IMR-90 (cell line): ENCODE data around the gene PIP4K2A. TPM values are rescaled to one million over a fixed set of nuclear protein-coding genes. Genes with fewer than 3 reads are reported as not detected.

Experiments used
- ATAC-seq: fragments of 200-7000 bp; cut with Tn5 transposase; 2 replicates; pipeline ENCODE4 v1.9.1; 2020; ENCODE audit warnings: low read depth, mild to moderate bottlenecking, moderate library complexity
- BruUV-seq: library from RNA; stranded (reverse); fragments of 400-500 nt; replicated peaks from 2 replicates; lab custom pipeline; 2021; lab: Mats Ljungman, UMichigan
- CTCF ChIA-PET: fragments of 300-600 bp; formaldehyde crosslinking; extraction: SDS; loops from one replicate; lab custom pipeline; 2021; ENCODE audit warnings: antibody characterized with exemption; lab: Yijun Ruan, JAX
- POLR2A ChIA-PET: fragments of 300-600 bp; sonication (Branson Sonifier 250); formaldehyde crosslinking; loops from one replicate; lab custom pipeline; 2022; ENCODE audit warnings: antibody characterized with exemption; ENCODE audit not compliant: unreplicated experiment; lab: Charles Lee
- DNase-seq: peaks from one replicate; pipeline ENCODE4 v3.0.0; 2013
- H2AFZ ChIP-seq: replicated peaks from 2 replicates; pipeline ENCODE3; 2013; ENCODE audit warnings: low read length, mild to moderate bottlenecking; ENCODE audit not compliant: poor library complexity
- H2AK5ac ChIP-seq: 2 replicates; pipeline ENCODE4 v1.6.1; 2013; ENCODE audit warnings: low read depth, low read length, inconsistent platforms
- H2AK9ac ChIP-seq: replicated peaks from 2 replicates; pipeline ENCODE3; 2013; ENCODE audit warnings: mild to moderate bottlenecking, low read depth, low read length, moderate library complexity; ENCODE audit not compliant: poor library complexity
- H2BK120ac ChIP-seq: 2 replicates; pipeline ENCODE4 v1.6.1; 2013; ENCODE audit warnings: low read depth, low read length, inconsistent platforms
- H2BK15ac ChIP-seq: 3 replicates; pipeline ENCODE4 v1.6.1; 2013; ENCODE audit warnings: low read depth, low read length, inconsistent platforms
- H2BK20ac ChIP-seq: 2 replicates; pipeline ENCODE4 v1.6.1; 2013; ENCODE audit warnings: low read depth, mild to moderate bottlenecking, inconsistent platforms, low read length, moderate library complexity
- H2BK5ac ChIP-seq: 2 replicates; pipeline ENCODE4 v1.6.1; 2013; ENCODE audit warnings: mild to moderate bottlenecking, low read depth, low read length, inconsistent platforms; ENCODE audit not compliant: poor library complexity, severe bottlenecking
- H3K14ac ChIP-seq: replicated peaks from 2 replicates; pipeline ENCODE4 v1.6.1; 2013; ENCODE audit warnings: low read depth, low read length, inconsistent platforms
- H3K18ac ChIP-seq: 2 replicates; pipeline ENCODE4 v1.6.1; 2013; ENCODE audit warnings: low read depth, low read length, control low read depth
- H3K23ac ChIP-seq: 2 replicates; pipeline ENCODE4 v1.6.1; 2013; ENCODE audit warnings: low read depth, low read length, inconsistent platforms
- H3K27ac ChIP-seq: 2 replicates; pipeline ENCODE4 v1.5.1; 2013; ENCODE audit warnings: mild to moderate bottlenecking, control low read depth, low read length; ENCODE audit not compliant: insufficient read depth
- H3K27me3 ChIP-seq: 2 replicates; pipeline ENCODE4 v1.6.1; 2013; ENCODE audit warnings: low read length; ENCODE audit not compliant: control insufficient read depth, insufficient read depth
- H3K36me3 ChIP-seq: 2 replicates; pipeline ENCODE4 v1.6.1; 2013; ENCODE audit warnings: low read length, mixed read lengths; ENCODE audit not compliant: control insufficient read depth, insufficient read depth
- H3K4ac ChIP-seq: 2 replicates; pipeline ENCODE4 v1.6.1; 2013; ENCODE audit warnings: low read depth, low read length, inconsistent platforms
- H3K4me1 ChIP-seq: 2 replicates; pipeline ENCODE4 v1.6.1; 2013; ENCODE audit warnings: low read length, mixed read lengths; ENCODE audit not compliant: control insufficient read depth, insufficient read depth
- H3K4me2 ChIP-seq: 2 replicates; pipeline ENCODE4 v1.6.1; 2013; ENCODE audit warnings: low read depth, mild to moderate bottlenecking, control low read depth, low read length, moderate library complexity
- H3K4me3 ChIP-seq: 2 replicates; pipeline ENCODE4 v1.5.1; 2013; ENCODE audit warnings: low read depth, mild to moderate bottlenecking, control low read depth, low read length, moderate library complexity; ENCODE audit not compliant: insufficient read depth
- H3K56ac ChIP-seq: 2 replicates; pipeline ENCODE4 v1.6.1; 2013; ENCODE audit warnings: low read length, inconsistent platforms; ENCODE audit not compliant: insufficient read depth; ENCODE audit errors: extremely low read depth
- H3K79me1 ChIP-seq, 2 experiments: 2 replicates each; pipeline ENCODE4 v1.6.1; 2013; ENCODE audit warnings: low read length in 2 of 2, inconsistent platforms in 1 of 2, low read depth in 1 of 2
- H3K9ac ChIP-seq: 2 replicates; pipeline ENCODE4 v1.6.1; 2013; ENCODE audit warnings: low read depth, low read length, control low read depth
- H3K9me1 ChIP-seq: 2 replicates; pipeline ENCODE4 v1.6.1; 2013; ENCODE audit warnings: low read length, inconsistent platforms; ENCODE audit not compliant: insufficient read depth
- H3K9me3 ChIP-seq: 2 replicates; pipeline ENCODE4 v1.6.1; 2013; ENCODE audit warnings: low read length; ENCODE audit not compliant: control insufficient read depth, insufficient read depth
- H4K20me1 ChIP-seq: 2 replicates; pipeline ENCODE4 v1.6.1; 2013; ENCODE audit warnings: low read length, inconsistent platforms; ENCODE audit not compliant: insufficient read depth
- H4K5ac ChIP-seq: 2 replicates; pipeline ENCODE4 v1.6.1; 2013; ENCODE audit warnings: mild to moderate bottlenecking, low read depth, low read length, control low read depth
- H4K8ac ChIP-seq, 2 experiments: 2 replicates each; pipeline ENCODE4 v1.6.1; 2013; ENCODE audit warnings: low read depth in 2 of 2, low read length in 2 of 2, control low read depth in 1 of 2, inconsistent platforms in 1 of 2
- H4K91ac ChIP-seq: 2 replicates; pipeline ENCODE4 v1.6.1; 2013; ENCODE audit warnings: low read depth, low read length, inconsistent platforms; ENCODE audit not compliant: insufficient read depth
- CHD1 ChIP-seq: IDR thresholded peaks from 2 replicates; pipeline ENCODE4 v1.6.1; 2012; ENCODE audit warnings: low read depth, low read length, improper control_type of control experiment
- SMC3 ChIP-seq: fragments of 150-350 bp; IDR thresholded peaks from 2 replicates; pipeline ENCODE4 v1.6.1; 2016; ENCODE audit warnings: low read depth, mild to moderate bottlenecking, antibody characterized with exemption, low read length, moderate library complexity
- WGBS, 2 experiments: methylation state at CpG; one replicate each; pipeline versions ENCODE4 v1.1.5 to v1.1.7; 2013; ENCODE audit warnings: missing lambda C conversion rate in 2 of 2; ENCODE audit not compliant: insufficient read length in 1 of 2; ENCODE audit errors: extremely low coverage in 2 of 2; 5-methylcytosine and 5-hydroxymethylcytosine counted together
- dilution Hi-C: fragments of 300-500 bp; cut with HindIII; formaldehyde crosslinking; loops from one replicate; pipeline ENCODE4 v1.14.3; 2018; ENCODE audit warnings: low sequenced_read_pairs; ENCODE audit not compliant: unreplicated experiment
- in situ Hi-C: fragments of 300-500 bp; cut with MboI; formaldehyde crosslinking; loops from 3 replicates; pipeline ENCODE4 v1.14.3; 2019; ENCODE audit warnings: low sequenced_read_pairs, inconsistent platforms, mixed read lengths
- intact Hi-C: fragments of 100-400 bp; cut with micrococcal nuclease; formaldehyde crosslinking; loops from 2 replicates; pipeline ENCODE4 v1.10.0; 2022
- polyA plus RNA-seq, 3 experiments: library from polyadenylated mRNA; depleted of rRNA; stranded (reverse); fragments of >200 nt; gene quantifications; 2 replicates each; pipeline ENCODE4 v1.2.3, GENCODE V29; 2012; ENCODE audit warnings: low replicate concordance in 1 of 3
- total RNA-seq: library from RNA; depleted of rRNA; stranded (reverse); fragments of >200 nt; gene quantifications from 2 replicates; pipeline ENCODE4 v1.2.3, GENCODE V29; 2012

PIP4K2A gene
- total and polyA plus RNA-seq, 2 of the 4 experiments (the other 2 are of a cell fraction): 9.8 to 18.1 TPM

DNA sequence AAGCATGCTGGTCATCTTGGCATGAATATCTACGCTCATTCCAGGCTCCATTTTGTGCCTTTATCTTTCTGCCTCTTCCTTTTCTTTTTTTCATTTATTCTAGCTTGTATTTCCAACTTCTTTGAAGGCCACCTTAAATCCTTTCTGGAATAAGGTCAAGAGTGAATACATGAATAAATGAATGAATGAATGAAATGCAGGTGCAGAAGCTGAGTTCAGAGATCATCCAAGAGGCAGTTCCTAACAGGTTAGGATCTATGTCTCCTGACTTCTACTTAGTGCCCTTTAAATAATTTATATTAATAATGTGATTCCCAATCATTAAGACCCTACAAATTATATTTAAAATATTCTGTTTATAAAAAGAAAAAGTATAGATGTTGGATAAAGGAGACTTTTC lies 125.9 kb downstream of the PIP4K2A start:
- Histone ChIP-seq H3K36me3 (peaks cover 12% of the 10 kb centered on the region), H2AFZ (no peak overlapping the region), H3K27ac (no peak overlapping the region), H4K20me1 (no peaks in the 10 kb centered on the region), H3K23ac (no peak overlapping the region), H3K9me3 (no peaks in the 10 kb centered on the region), H3K56ac (no peak overlapping the region), H3K27me3 (no peaks in the 10 kb centered on the region), H2BK15ac (no peak overlapping the region), H2BK120ac (no peak overlapping the region), H3K14ac (no peak overlapping the region), H3K4me1 (peaks cover 4% of the 10 kb centered on the region; the same call in 1 of the 2 replicates), H2BK5ac (no peak overlapping the region), H3K4me2 (no peak overlapping the region), H4K5ac (no peak overlapping the region), H3K4ac (no peak overlapping the region), H3K9ac (no peak overlapping the region), H4K8ac (no peak overlapping the region), H2AK5ac (no peak overlapping the region), H3K4me3 (no peak overlapping the region), H2AK9ac (no peak overlapping the region), H4K91ac (no peak overlapping the region), H3K9me1 (peaks cover 2% of the 10 kb centered on the region; the same call in 1 of the 2 replicates), H3K18ac (no peak overlapping the region), H2BK20ac (no peak overlapping the region), H3K79me1 (peaks cover 5 to 10% of the 10 kb centered on the region in 2 experiments; a peak in 1 of 4 replicates)
- ATAC-seq (no peak), DNase-seq (no peak)
- in situ Hi-C loops: loop anchor here (25.0 kb wide), 1 partner anchor 224 kb away; no protein-coding TSS in a partner anchor
- no TSS peak for BruUV-seq
- CTCF ChIA-PET: no interaction called here
- no CpG with 5 or more reads among the region's 1 CpG for WGBS, 2 experiments
- intact Hi-C loops: no loop called here
- dilution Hi-C loops: no loop called here
- POLR2A ChIA-PET: no interaction called here
- TF ChIP-seq CHD1: no peak
- TF ChIP-seq SMC3: no peak
